NCI-H2107 (cell line): ENCODE measurements around the gene RNF14.
A peak's percentile ranks its signal among the peaks of the same experiment; 100 is the strongest.

Source experiments
- DNase-seq: peaks from one replicate; lab custom pipeline; 2025; lab: John Stamatoyannopoulos, UW

The RNF14 gene

GRCh38 chr5:141978389-141978788 is 9.5 kb downstream of the RNF14 start:
- DNase-seq = no peak

- DNase-seq = no peak
Measured at GRCh38 chr5:141982626-141983025, 13.7 kb downstream of the RNF14 start.

- no peak for DNase-seq
Measured at GRCh38 chr5:141986072-141986471, 17.2 kb downstream of the RNF14 start.

GRCh38 chr5:141989720-141990119 is 20.8 kb downstream of the RNF14 start:
- DNase-seq = no peak

GRCh38 chr5:141992349-141992963 is 23.6 kb downstream of the RNF14 start:
- peak; percentile 16 for DNase-seq

- DNase-seq = no peak
Measured at GRCh38 chr5:141994511-141995136, 25.7 kb downstream of the RNF14 start.

- no peak for DNase-seq
Measured at GRCh38 chr5:141995656-141996055, 26.8 kb downstream of the RNF14 start.

- DNase-seq = no peak
Measured at GRCh38 chr5:141997358-141997960, 28.6 kb downstream of the RNF14 start.

GRCh38 chr5:142000173-142000572 is 31.3 kb downstream of the RNF14 start:
- no peak for DNase-seq

GRCh38 chr5:142000704-142001484 is 32.0 kb downstream of the RNF14 start:
- DNase-seq = no peak

- no peak for DNase-seq
Measured at GRCh38 chr5:142003266-142003800, 34.4 kb downstream of the RNF14 start.

GRCh38 chr5:142006363-142007236 is 37.7 kb downstream of the RNF14 start:
- DNase-seq = no peak

GRCh38 chr5:142007237-142007544 is 38.3 kb downstream of the RNF14 start:
- no peak for DNase-seq

GRCh38 chr5:142008813-142009212 is 39.9 kb downstream of the RNF14 start:
- no peak for DNase-seq

- no peak for DNase-seq
Measured at GRCh38 chr5:142009886-142010285, 41.0 kb downstream of the RNF14 start.

GRCh38 chr5:142011572-142012185 is 42.8 kb downstream of the RNF14 start:
- no peak for DNase-seq

- no peak for DNase-seq
Measured at GRCh38 chr5:142012186-142012785, 43.4 kb downstream of the RNF14 start.

- no peak for DNase-seq
Measured at GRCh38 chr5:142012792-142013388, 44.0 kb downstream of the RNF14 start, which contains the start of gene GNPDA1. Gene GNPDA1 (minus strand): TSS chr5:142013027. CDS start chr5:142012035, 992 bp downstream.

GRCh38 chr5:142013734-142014521 is 45.0 kb downstream of the RNF14 start:
- DNase-seq = no peak
